ENCODE results near the gene SLC8A1.

SLC8A1 gene

DNA sequence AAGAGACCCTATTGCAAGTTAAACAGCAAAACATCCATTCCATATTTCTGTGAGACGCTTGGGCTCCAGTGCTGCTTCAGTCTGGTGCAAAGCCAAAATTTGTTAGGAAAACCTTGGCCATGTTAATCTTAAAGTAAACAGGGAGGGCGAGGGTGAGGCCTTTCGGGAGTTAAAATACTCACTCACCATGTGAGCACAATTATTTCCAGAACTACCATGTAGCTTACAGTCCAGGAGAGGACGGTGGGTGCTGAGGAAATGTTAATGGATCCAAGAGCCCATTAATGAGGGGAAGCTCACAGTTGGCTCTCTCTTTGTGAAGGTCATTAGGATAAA, 286.4 kb downstream of the SLC8A1 start:
- DNase-seq (ENCODE audit: low spot score): no peak
- no peak overlapping the region for H3K27ac ChIP-seq
- POLR2A ChIA-PET (ENCODE audit: low non-redundant PET): no interaction called here
- TF ChIP-seq, protein P1, sequence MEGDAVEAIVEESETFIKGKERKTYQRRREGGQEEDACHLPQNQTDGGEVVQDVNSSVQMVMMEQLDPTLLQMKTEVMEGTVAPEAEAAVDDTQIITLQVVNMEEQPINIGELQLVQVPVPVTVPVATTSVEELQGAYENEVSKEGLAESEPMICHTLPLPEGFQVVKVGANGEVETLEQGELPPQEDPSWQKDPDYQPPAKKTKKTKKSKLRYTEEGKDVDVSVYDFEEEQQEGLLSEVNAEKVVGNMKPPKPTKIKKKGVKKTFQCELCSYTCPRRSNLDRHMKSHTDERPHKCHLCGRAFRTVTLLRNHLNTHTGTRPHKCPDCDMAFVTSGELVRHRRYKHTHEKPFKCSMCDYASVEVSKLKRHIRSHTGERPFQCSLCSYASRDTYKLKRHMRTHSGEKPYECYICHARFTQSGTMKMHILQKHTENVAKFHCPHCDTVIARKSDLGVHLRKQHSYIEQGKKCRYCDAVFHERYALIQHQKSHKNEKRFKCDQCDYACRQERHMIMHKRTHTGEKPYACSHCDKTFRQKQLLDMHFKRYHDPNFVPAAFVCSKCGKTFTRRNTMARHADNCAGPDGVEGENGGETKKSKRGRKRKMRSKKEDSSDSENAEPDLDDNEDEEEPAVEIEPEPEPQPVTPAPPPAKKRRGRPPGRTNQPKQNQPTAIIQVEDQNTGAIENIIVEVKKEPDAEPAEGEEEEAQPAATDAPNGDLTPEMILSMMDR (conservative IDR thresholded peaks at IDR 0.05; ENCODE audit: low read depth): no peak
- CTCF ChIA-PET: interaction anchor here (1.0 kb wide), 1 partner anchor 14 kb away, joined by 3 read pairs; no protein-coding TSS in a partner anchor

DNA sequence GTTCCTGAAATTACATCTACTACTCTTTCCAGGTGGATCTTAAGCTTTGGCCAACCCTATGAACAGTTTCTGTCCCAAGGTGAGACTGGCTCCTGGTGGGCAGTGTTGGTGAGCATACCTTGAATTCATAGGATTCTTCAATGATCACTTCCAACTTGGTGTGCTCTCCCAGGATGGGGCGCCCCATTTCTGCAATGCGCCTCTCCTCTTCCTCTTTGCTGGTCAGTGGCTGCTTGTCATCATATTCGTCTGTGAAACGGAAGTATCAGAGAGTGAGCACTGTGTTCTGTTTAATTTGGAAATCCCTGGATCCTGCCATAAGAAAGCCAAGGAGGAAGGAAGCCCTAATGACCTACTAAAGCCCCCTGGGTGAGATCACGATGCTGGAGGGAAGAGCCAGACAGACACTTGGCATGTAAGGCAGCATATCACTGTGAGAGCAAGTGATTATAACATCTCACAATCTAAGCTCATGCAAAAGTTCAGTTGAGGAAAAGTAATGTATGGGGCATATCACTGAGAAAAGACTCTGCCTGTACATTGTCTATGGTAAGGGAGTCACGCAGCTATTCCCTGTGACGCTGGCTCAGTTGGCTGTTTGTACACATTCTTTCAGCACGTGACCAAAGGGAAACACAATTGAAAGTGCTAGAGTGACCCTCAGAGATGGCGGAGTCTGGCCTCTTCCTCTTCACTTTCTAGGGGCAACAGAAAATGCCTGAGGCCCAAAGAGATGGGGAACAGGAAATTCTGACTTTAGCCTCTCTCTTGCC, 287.0 kb downstream of the SLC8A1 start:
- POLR2A ChIA-PET (ENCODE audit: low non-redundant PET): no interaction called here
- no peak overlapping the region for H3K27ac ChIP-seq
- DNase-seq (ENCODE audit: low spot score): no peak
- CTCF ChIA-PET: interaction anchor here (1.0 kb wide), 2 partner anchors 14 to 19 kb away, joined by 3 to 4 read pairs; no protein-coding TSS in a partner anchor
- TF ChIP-seq, protein P1 (conservative IDR thresholded peaks at IDR 0.05; ENCODE audit: low read depth): no peak

DNA sequence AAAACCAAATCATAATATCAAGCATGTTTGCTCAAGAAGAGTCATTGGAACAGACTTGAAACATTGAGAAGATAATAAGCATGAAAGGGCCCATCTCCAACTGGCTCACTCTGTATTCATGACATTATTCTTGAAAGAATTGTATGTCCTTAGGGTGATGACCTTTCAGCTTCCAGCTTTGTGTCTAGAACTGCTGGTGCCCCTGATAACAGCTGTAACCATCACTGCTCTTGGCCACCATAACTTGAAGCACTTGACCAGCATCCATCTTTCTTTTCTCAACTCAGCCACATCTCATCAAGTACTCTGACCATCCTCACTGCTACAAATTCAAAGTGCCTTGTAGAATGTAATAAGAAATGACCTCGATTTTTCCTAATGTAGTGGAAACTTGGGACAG, 289.9 kb downstream of the SLC8A1 start:
- H3K27ac ChIP-seq: no peak overlapping the region
- no peak for DNase-seq (ENCODE audit: low spot score)
- CTCF ChIA-PET: no interaction called here
- POLR2A ChIA-PET (ENCODE audit: low non-redundant PET): no interaction called here
- TF ChIP-seq, protein P1 (conservative IDR thresholded peaks at IDR 0.05; ENCODE audit: low read depth): no peak

DNA sequence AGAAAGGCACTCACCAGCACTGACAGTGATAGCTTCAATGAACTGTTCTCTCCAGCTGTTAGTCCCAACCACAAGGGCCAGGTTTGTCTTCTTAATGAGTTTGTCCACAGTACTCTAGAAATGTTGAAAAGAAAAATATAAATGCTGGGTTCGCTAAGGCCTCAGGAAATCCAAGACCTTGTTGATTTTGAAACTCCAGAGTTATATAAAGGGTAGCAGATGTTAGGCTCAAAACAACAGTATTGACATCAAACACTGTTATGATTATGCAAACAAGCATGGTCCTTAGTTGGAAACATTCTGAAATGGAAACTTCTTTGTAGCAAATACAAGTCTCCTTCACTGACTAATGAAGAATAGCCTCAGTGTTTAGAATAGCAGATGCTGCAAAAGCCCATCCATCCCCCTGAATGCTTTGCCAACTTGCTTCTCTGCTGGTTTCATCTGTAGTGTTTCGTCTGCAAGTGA, 291.1 kb downstream of the SLC8A1 start:
- CTCF ChIA-PET: no interaction called here
- TF ChIP-seq, protein P1 (conservative IDR thresholded peaks at IDR 0.05; ENCODE audit: low read depth): no peak
- POLR2A ChIA-PET (ENCODE audit: low non-redundant PET): no interaction called here
- DNase-seq (ENCODE audit: low spot score): no peak
- H3K27ac ChIP-seq: no peak overlapping the region

DNA sequence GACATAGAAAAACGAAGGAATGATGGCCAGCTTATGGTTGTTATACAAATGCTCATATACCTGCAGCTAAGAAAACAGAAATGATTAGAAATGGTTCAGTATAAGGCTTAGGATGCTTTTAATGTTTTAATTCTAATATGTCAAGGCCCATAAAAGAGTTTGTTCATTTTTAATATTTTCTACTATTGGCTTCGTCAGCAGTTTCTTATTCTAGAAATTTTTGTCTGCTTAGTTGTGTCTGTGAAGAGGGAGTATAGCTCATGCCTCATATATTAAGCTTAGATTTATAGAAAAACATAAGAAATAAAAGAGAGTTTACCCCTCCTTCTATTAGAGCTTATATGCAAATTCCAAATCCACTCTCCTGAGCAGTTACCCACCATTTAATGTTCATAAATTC, 292.6 kb downstream of the SLC8A1 start:
- POLR2A ChIA-PET (ENCODE audit: low non-redundant PET): no interaction called here
- TF ChIP-seq, protein P1 (conservative IDR thresholded peaks at IDR 0.05; ENCODE audit: low read depth): no peak
- CTCF ChIA-PET: no interaction called here
- no peak overlapping the region for H3K27ac ChIP-seq
- no peak for DNase-seq (ENCODE audit: low spot score)

DNA sequence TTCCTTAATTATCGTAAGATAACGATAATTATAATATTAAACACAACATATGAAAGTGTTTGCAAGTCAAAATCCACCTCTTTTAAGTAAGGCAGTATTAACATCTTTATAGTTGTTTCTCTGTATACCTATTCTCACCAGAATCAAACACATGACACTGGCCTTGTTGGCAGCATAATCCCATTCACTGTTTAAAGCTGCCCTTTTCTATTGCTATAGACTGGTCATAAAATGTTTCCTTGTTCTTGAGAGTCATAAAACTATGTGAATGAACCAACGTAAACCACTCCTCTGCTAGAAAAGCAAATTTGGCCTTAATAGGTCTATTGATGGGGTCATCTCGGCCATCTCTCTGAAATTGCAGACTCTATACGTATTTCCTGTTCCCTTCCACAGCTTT, 293.1 kb downstream of the SLC8A1 start:
- no peak for DNase-seq (ENCODE audit: low spot score)
- CTCF ChIA-PET: no interaction called here
- POLR2A ChIA-PET (ENCODE audit: low non-redundant PET): no interaction called here
- H3K27ac ChIP-seq: no peak overlapping the region
- TF ChIP-seq, protein P1 (conservative IDR thresholded peaks at IDR 0.05; ENCODE audit: low read depth): no peak
